Caco-2 (cell line): ENCODE data around the gene NT5E. TPM values are rescaled to one million over a fixed set of nuclear protein-coding genes. Genes with fewer than 3 reads are reported as not detected.

ENCODE experiments used
- BruUV-seq: library from RNA; stranded (reverse); fragments of 400-500 nt; replicated peaks from 2 replicates; lab custom pipeline; 2021; lab: Mats Ljungman, UMichigan
- CTCF ChIA-PET: fragments of 300-600 bp; sonication (Branson Sonifier 250); formaldehyde crosslinking; loops from one replicate; lab custom pipeline; 2022; ENCODE audit warnings: antibody characterized with exemption; lab: Charles Lee
- POLR2A ChIA-PET: fragments of 300-600 bp; sonication (Branson Sonifier 250); formaldehyde crosslinking; loops from one replicate; lab custom pipeline; 2022; ENCODE audit warnings: antibody characterized with exemption; lab: Charles Lee
- DNase-seq, 2 experiments: peaks; one replicate each; pipeline versions ENCODE4 v3.0.0 to v3.0.0-alpha.2; 2020 to 2022
- H3K27me3 ChIP-seq: replicated peaks from 2 replicates; pipeline ENCODE4 v1.6.0; 2011; ENCODE audit warnings: low read length; ENCODE audit not compliant: control insufficient read depth, insufficient read depth
- H3K36me3 ChIP-seq: 2 replicates; pipeline ENCODE4 v1.5.1; 2011; ENCODE audit warnings: low read length; ENCODE audit not compliant: control insufficient read depth, insufficient read depth
- H3K4me1 ChIP-seq: fragments of 250-450 bp; sonication (Bioruptor Pico); 2 replicates; pipeline ENCODE4 v1.5.1; 2020; ENCODE audit warnings: mild to moderate bottlenecking
- H3K4me3 ChIP-seq: 2 replicates; pipeline ENCODE4 v1.5.1; 2011; ENCODE audit warnings: low read depth, mild to moderate bottlenecking, control low read depth, low read length
- H3K9me3 ChIP-seq: fragments of 250-450 bp; sonication (Bioruptor Pico); 2 replicates; pipeline ENCODE4 v1.5.1; 2020; ENCODE audit warnings: mild to moderate bottlenecking, moderate library complexity
- H3K27ac Mint-ChIP-seq: one replicate; pipeline ENCODE4 v1.8.0; 2022; ENCODE audit warnings: mixed read lengths; ENCODE audit not compliant: unreplicated experiment
- H3K27me3 Mint-ChIP-seq: one replicate; pipeline ENCODE4 v1.8.0; 2022; ENCODE audit warnings: mixed read lengths; ENCODE audit not compliant: insufficient read depth, unreplicated experiment
- H3K36me3 Mint-ChIP-seq: one replicate; pipeline ENCODE4 v1.8.0; 2022; ENCODE audit warnings: mild to moderate bottlenecking, mixed read lengths; ENCODE audit not compliant: insufficient read depth, unreplicated experiment
- H3K4me1 Mint-ChIP-seq: one replicate; pipeline ENCODE4 v1.8.0; 2022; ENCODE audit warnings: low read depth, mixed read lengths; ENCODE audit not compliant: unreplicated experiment
- H3K4me3 Mint-ChIP-seq: one replicate; pipeline ENCODE4 v1.8.0; 2022; ENCODE audit warnings: mild to moderate bottlenecking, moderate library complexity, mixed read lengths; ENCODE audit not compliant: unreplicated experiment
- H3K9me3 Mint-ChIP-seq: one replicate; pipeline ENCODE4 v1.8.0; 2022; ENCODE audit warnings: mixed read lengths; ENCODE audit not compliant: unreplicated experiment
- intact Hi-C: fragments of 100-400 bp; cut with micrococcal nuclease; formaldehyde crosslinking; loops from one replicate; pipeline ENCODE4 v1.10.0; 2022; ENCODE audit not compliant: unreplicated experiment
- total RNA-seq: library from RNA; stranded (reverse); gene quantifications from 2 replicates; pipeline ENCODE4 v1.2.3, GENCODE V29; 2022
- TF ChIP-seq, protein P1 (sequence below), 2 experiments: fragments of 200-600 bp in 1 of 2; IDR thresholded peaks; 1 replicate in 1 of 2; 2 replicates in 1 of 2; pipeline versions ENCODE4 v1.5.1 to v1.8.0; 2011 to 2022; ENCODE audit warnings: antibody characterized with exemption in 1 of 2, control low read depth in 1 of 2, inconsistent platforms in 1 of 2, low read depth in 1 of 2, low read length in 1 of 2, mild to moderate bottlenecking in 1 of 2, moderate library complexity in 1 of 2; ENCODE audit not compliant: insufficient read depth in 1 of 2, severe bottlenecking in 1 of 2, unreplicated experiment in 1 of 2

The NT5E gene
- total RNA-seq, 1 experiment from 2014 or later = 1.0 TPM

GRCh38 chr6:85461798-85462170 lies 11.9 kb downstream of the NT5E start:
- POLR2A ChIA-PET = no interaction called here
- intact Hi-C loops = no loop called here
- CTCF ChIA-PET = no interaction called here

DNA sequence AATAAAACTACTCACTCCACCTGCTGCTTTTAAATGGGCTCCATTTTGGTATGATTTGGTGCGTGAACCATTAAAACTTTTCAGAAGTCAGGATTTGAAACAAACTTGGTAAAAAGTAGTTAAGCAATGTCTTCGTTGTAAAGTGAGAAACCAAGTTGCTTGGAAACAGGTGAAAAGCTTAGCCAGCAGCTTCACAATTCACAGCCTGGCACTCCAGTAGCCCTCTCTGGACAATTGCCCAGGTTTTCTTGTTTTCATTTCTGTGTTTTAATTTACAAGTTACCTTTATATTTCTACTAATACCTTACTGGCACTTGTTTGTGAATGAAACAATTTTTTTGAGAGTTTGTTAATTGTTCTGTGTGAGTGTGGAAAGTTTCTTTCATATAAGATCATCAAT lies 12.8 kb downstream of the NT5E start:
- H3K27ac Mint-ChIP-seq = no peak overlapping the region
- BruUV-seq = no TSS peak
- Histone ChIP-seq H3K4me1 (no peaks in the 10 kb centered on the region), H3K4me3 (no peak overlapping the region), H3K36me3 (no peaks in the 10 kb centered on the region), H3K27me3 (no peaks in the 10 kb centered on the region), H3K9me3 (no peaks in the 10 kb centered on the region)
- no peaks in the 10 kb centered on the region for H3K9me3 Mint-ChIP-seq
- intact Hi-C loops = no loop called here
- no peaks in the 10 kb centered on the region for H3K27me3 Mint-ChIP-seq
- ChIA-PET CTCF (no interaction called here), POLR2A (no interaction called here)
- no peak for DNase-seq
- TF ChIP-seq, protein P1, sequence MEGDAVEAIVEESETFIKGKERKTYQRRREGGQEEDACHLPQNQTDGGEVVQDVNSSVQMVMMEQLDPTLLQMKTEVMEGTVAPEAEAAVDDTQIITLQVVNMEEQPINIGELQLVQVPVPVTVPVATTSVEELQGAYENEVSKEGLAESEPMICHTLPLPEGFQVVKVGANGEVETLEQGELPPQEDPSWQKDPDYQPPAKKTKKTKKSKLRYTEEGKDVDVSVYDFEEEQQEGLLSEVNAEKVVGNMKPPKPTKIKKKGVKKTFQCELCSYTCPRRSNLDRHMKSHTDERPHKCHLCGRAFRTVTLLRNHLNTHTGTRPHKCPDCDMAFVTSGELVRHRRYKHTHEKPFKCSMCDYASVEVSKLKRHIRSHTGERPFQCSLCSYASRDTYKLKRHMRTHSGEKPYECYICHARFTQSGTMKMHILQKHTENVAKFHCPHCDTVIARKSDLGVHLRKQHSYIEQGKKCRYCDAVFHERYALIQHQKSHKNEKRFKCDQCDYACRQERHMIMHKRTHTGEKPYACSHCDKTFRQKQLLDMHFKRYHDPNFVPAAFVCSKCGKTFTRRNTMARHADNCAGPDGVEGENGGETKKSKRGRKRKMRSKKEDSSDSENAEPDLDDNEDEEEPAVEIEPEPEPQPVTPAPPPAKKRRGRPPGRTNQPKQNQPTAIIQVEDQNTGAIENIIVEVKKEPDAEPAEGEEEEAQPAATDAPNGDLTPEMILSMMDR (IDR thresholded peaks at IDR 0.05; ENCODE audit: insufficient read depth in 1 of 2, low read depth in 1 of 2, low read length in 1 of 2, severe bottlenecking in 1 of 2, unreplicated experiment in 1 of 2) = no peak
- H3K36me3 Mint-ChIP-seq = no peaks in the 10 kb centered on the region
- no peak overlapping the region for H3K4me3 Mint-ChIP-seq
- H3K4me1 Mint-ChIP-seq = no peaks in the 10 kb centered on the region

More at GRCh38 chr6:85461798-85462170, 11.9 kb downstream of the NT5E start:
- Histone ChIP-seq H3K27me3 (no peaks in the 10 kb centered on the region), H3K4me1 (no peaks in the 10 kb centered on the region), H3K4me3 (no peak overlapping the region), H3K36me3 (no peaks in the 10 kb centered on the region), H3K9me3 (no peaks in the 10 kb centered on the region)
- Mint-ChIP-seq H3K27me3 (no peaks in the 10 kb centered on the region), H3K4me1 (no peaks in the 10 kb centered on the region), H3K27ac (peak overlapping the region; percentile 8), H3K4me3 (no peak overlapping the region), H3K9me3 (no peaks in the 10 kb centered on the region), H3K36me3 (no peaks in the 10 kb centered on the region)
- no TSS peak for BruUV-seq
- TF ChIP-seq, protein P1 (IDR thresholded peaks at IDR 0.05; ENCODE audit: insufficient read depth in 1 of 2, low read depth in 1 of 2, low read length in 1 of 2, severe bottlenecking in 1 of 2, unreplicated experiment in 1 of 2) = no peak
- no peak for DNase-seq

- no peak for DNase-seq
- no peak overlapping the region for H3K27ac Mint-ChIP-seq
- TF ChIP-seq, protein P1 (IDR thresholded peaks at IDR 0.05; ENCODE audit: insufficient read depth in 1 of 2, low read depth in 1 of 2, low read length in 1 of 2, severe bottlenecking in 1 of 2, unreplicated experiment in 1 of 2) = no peak
- Histone ChIP-seq H3K4me1 (no peaks in the 10 kb centered on the region), H3K4me3 (no peak overlapping the region), H3K9me3 (no peaks in the 10 kb centered on the region), H3K36me3 (no peaks in the 10 kb centered on the region), H3K27me3 (no peaks in the 10 kb centered on the region)
- ChIA-PET CTCF (interaction anchor here (0.7 kb wide), 1 partner anchor 104 kb away, joined by 6 read pairs; no protein-coding TSS in a partner anchor), POLR2A (no interaction called here)
- intact Hi-C loops = no loop called here
- H3K27me3 Mint-ChIP-seq = no peaks in the 10 kb centered on the region
- H3K4me3 Mint-ChIP-seq = no peak overlapping the region
- H3K9me3 Mint-ChIP-seq = no peaks in the 10 kb centered on the region
- BruUV-seq = no TSS peak
- H3K36me3 Mint-ChIP-seq = no peaks in the 10 kb centered on the region
- H3K4me1 Mint-ChIP-seq = peaks cover 6% of the 10 kb centered on the region
Observed at GRCh38 chr6:85463621-85464259, 13.9 kb downstream of the NT5E start.
